ENCODE measurements around the gene STAT6.

STAT6 gene

GRCh38 chr12:57046947-57047890, 63.9 kb downstream of the STAT6 start:
- DNase-seq, result no peak

- no peak for DNase-seq
Observed at GRCh38 chr12:57046086-57046791, 64.9 kb downstream of the STAT6 start.

Measured in femur (tissue), 1 donor.